HG02610 (cell line): ENCODE results near the gene FGF23.

ENCODE experiments used
- ATAC-seq: cut with Tn5 transposase; IDR thresholded peaks from one replicate; pipeline ENCODE4 v1.9.1; 2021; ENCODE audit warnings: mild to moderate bottlenecking, moderate library complexity; ENCODE audit not compliant: unreplicated experiment

FGF23 gene

GRCh38 chr12:4320497-4320852 lies 59.0 kb downstream of the FGF23 start:
- ATAC-seq, result peak; percentile 36
